DMS114 treated with DMSO at 0.1 percent for 48 hours (cell line): Measurements from ENCODE around the gene ENTR1.
"Not testable (repeated sequence)": the region's sequence is repeated elsewhere in the genome, so short reads cannot be mapped to it uniquely, and the experiment has no call there.

ENCODE experiments used
- DNase-seq: peaks from one replicate; lab custom pipeline; 2025; ENCODE audit not compliant: unreplicated experiment; lab: John Stamatoyannopoulos, UW

Gene ENTR1

GRCh38 chr9:136438548-136439480, 28.4 kb upstream of the ENTR1 start:
- no peak for DNase-seq

GRCh38 chr9:136437839-136438547, 27.6 kb upstream of the ENTR1 start:
- no peak for DNase-seq

GRCh38 chr9:136437430-136437829, 27.0 kb upstream of the ENTR1 start:
- no peak for DNase-seq

- DNase-seq = no peak
These were observed 25.7 kb upstream of the ENTR1 start for GRCh38 chr9:136436055-136436634.

GRCh38 chr9:136434580-136435169, 24.3 kb upstream of the ENTR1 start:
- DNase-seq = no peak

- DNase-seq = no peak
These were observed 23.6 kb upstream of the ENTR1 start for GRCh38 chr9:136433849-136434579.

GRCh38 chr9:136433043-136433715, 22.8 kb upstream of the ENTR1 start:
- no peak for DNase-seq

- no peak for DNase-seq
These were observed 22.2 kb upstream of the ENTR1 start for GRCh38 chr9:136432591-136432990.

GRCh38 chr9:136431782-136432350, 21.5 kb upstream of the ENTR1 start:
- no peak for DNase-seq

GRCh38 chr9:136430588-136431234, 20.3 kb upstream of the ENTR1 start:
- DNase-seq = no peak

GRCh38 chr9:136429683-136430491, 19.5 kb upstream of the ENTR1 start:
- DNase-seq = no peak

- no peak for DNase-seq
These were observed 18.7 kb upstream of the ENTR1 start for GRCh38 chr9:136429075-136429628.

GRCh38 chr9:136426787-136427186, 16.4 kb upstream of the ENTR1 start:
- no peak for DNase-seq

- not testable (repeated sequence) for DNase-seq
These were observed 15.0 kb upstream of the ENTR1 start for GRCh38 chr9:136425367-136425766.

GRCh38 chr9:136424750-136425362, 14.4 kb upstream of the ENTR1 start:
- no peak for DNase-seq

- no peak for DNase-seq
These were observed 13.2 kb upstream of the ENTR1 start for GRCh38 chr9:136423432-136424146.

GRCh38 chr9:136422876-136423275, 12.5 kb upstream of the ENTR1 start:
- no peak for DNase-seq
